Measurements from ENCODE around the gene ZGPAT. TPM values are rescaled to one million over a fixed set of nuclear protein-coding genes. Genes with fewer than 3 reads are reported as not detected.

Gene ZGPAT
- total RNA-seq, 2 experiments from 2014 or later, result 22.4 to 22.5 TPM

- CTCF ChIA-PET, result interaction anchor here (0.6 to 1.3 kb wide), 3 partner anchors 88 to 159 kb away, joined by 3 read pairs; no protein-coding TSS in a partner anchor
- intact Hi-C loops (cut with micrococcal nuclease), result no loop called here
- Mint-ChIP-seq H3K4me1 (ENCODE audit: low read depth) (peaks cover 26% of the 10 kb centered on the region), H3K9me3 (no peaks in the 10 kb centered on the region), H3K36me3 (ENCODE audit: low read depth) (peaks cover 18% of the 10 kb centered on the region), H3K27ac (peak within 1 kb of the TSS; percentile 25), H3K4me3 (no peak within 1 kb of the TSS), H3K27me3 (no peaks in the 10 kb centered on the region)
- DNase-seq (peak; percentile 28), ATAC-seq (peak; percentile 14)
- TF ChIP-seq CTCF (IDR thresholded peaks at IDR 0.05), result no peak
- POLR2A ChIA-PET, result interaction anchor here (1.1 to 2.7 kb wide), 8 partner anchors 8 to 175 kb away, joined by 3 to 16 read pairs (median 4); partner anchors contain the start of genes ABHD16B, ARFRP1, LIME1 and ZGPAT
Observed at GRCh38 chr20:63696628-63697356, 11.0 kb upstream of the ZGPAT start, which contains the start of gene TNFRSF6B. Gene TNFRSF6B (plus strand): TSS chr20:63696652. CDS start chr20:63696768, 116 bp downstream.

GRCh38 chr20:63697357-63697867 is 10.4 kb upstream of the ZGPAT start:
- Mint-ChIP-seq H3K9me3 (no peaks in the 10 kb centered on the region), H3K4me1 (ENCODE audit: low read depth) (peaks cover 26% of the 10 kb centered on the region), H3K27ac (no peak overlapping the region), H3K27me3 (no peaks in the 10 kb centered on the region), H3K36me3 (ENCODE audit: low read depth) (peaks cover 16% of the 10 kb centered on the region), H3K4me3 (no peak overlapping the region)
- no peak for DNase-seq
- ATAC-seq, result no peak
- CTCF ChIA-PET, result interaction anchor here (0.6 to 1.3 kb wide), 2 partner anchors 158 to 160 kb away, joined by 3 read pairs; no protein-coding TSS in a partner anchor
- intact Hi-C loops (cut with micrococcal nuclease), result no loop called here
- no peak for TF ChIP-seq CTCF (IDR thresholded peaks at IDR 0.05)
- POLR2A ChIA-PET, result interaction anchor here (0.8 to 2.7 kb wide), 6 partner anchors 9 to 159 kb away, joined by 3 to 16 read pairs (median 8); partner anchors contain the start of genes ARFRP1, LIME1 and ZGPAT

- Mint-ChIP-seq H3K4me3 (no peak overlapping the region), H3K27me3 (no peaks in the 10 kb centered on the region), H3K27ac (no peak overlapping the region), H3K9me3 (no peaks in the 10 kb centered on the region), H3K4me1 (ENCODE audit: low read depth) (peaks cover 26% of the 10 kb centered on the region), H3K36me3 (ENCODE audit: low read depth) (peaks cover 11% of the 10 kb centered on the region)
- intact Hi-C loops (cut with micrococcal nuclease), result no loop called here
- ChIA-PET POLR2A (interaction anchor here (0.8 to 2.7 kb wide), 8 partner anchors 9 to 160 kb away, joined by 3 to 16 read pairs (median 6); partner anchors contain the start of genes ARFRP1, LIME1 and ZGPAT), CTCF (interaction anchor here (0.6 to 1.3 kb wide), 4 partner anchors 9 to 167 kb away, joined by 3 to 4 read pairs (median 3); no protein-coding TSS in a partner anchor)
- ATAC-seq, result no peak
- DNase-seq, result no peak
- no peak for TF ChIP-seq CTCF (IDR thresholded peaks at IDR 0.05)
Observed at GRCh38 chr20:63697868-63698545, 9.8 kb upstream of the ZGPAT start.

GRCh38 chr20:63698739-63699465 is 8.9 kb upstream of the ZGPAT start:
- POLR2A ChIA-PET, result interaction anchor here (0.7 to 2.7 kb wide), 8 partner anchors 9 to 282 kb away, joined by 3 to 16 read pairs (median 4); partner anchors contain the start of genes ARFRP1, LIME1, PRPF6 and ZGPAT
- peak; percentile 72 for DNase-seq
- intact Hi-C loops (cut with micrococcal nuclease), result no loop called here
- ATAC-seq, result peak; percentile 55
- TF ChIP-seq CTCF (IDR thresholded peaks at IDR 0.05), result no peak
- H3K27me3 Mint-ChIP-seq, result no peaks in the 10 kb centered on the region
- H3K4me1 Mint-ChIP-seq (ENCODE audit: low read depth), result peaks cover 23% of the 10 kb centered on the region
- peaks cover 7% of the 10 kb centered on the region for H3K36me3 Mint-ChIP-seq (ENCODE audit: low read depth)
- CTCF ChIA-PET, result interaction anchor here (1.0 to 1.2 kb wide), 2 partner anchors 8 to 166 kb away, joined by 3 to 4 read pairs; no protein-coding TSS in a partner anchor
- no peak overlapping the region for H3K4me3 Mint-ChIP-seq
- H3K27ac Mint-ChIP-seq, result peak overlapping the region; percentile 67
- H3K9me3 Mint-ChIP-seq, result no peaks in the 10 kb centered on the region

Measured in activated CD8-positive, alpha-beta T cell treated with anti-CD3 and anti-CD28 coated beads for 36 hours (primary cell).